Rectal smooth muscle tissue (tissue), 1 donor: ENCODE measurements around the gene RASSF3.
"Not testable (repeated sequence)": the region's sequence is repeated elsewhere in the genome, so short reads cannot be mapped to it uniquely, and the experiment has no call there.

Source experiments
- H3K27ac ChIP-seq: one replicate; pipeline ENCODE4 v1.7.0; 2013; ENCODE audit warnings: low read depth, low read length, inconsistent platforms
- H3K27me3 ChIP-seq: one replicate; pipeline ENCODE4 v1.7.0; 2013; ENCODE audit warnings: low read length; ENCODE audit not compliant: control insufficient read depth, insufficient read depth
- H3K36me3 ChIP-seq: one replicate; pipeline ENCODE4 v1.7.0; 2013; ENCODE audit warnings: low read length; ENCODE audit not compliant: control insufficient read depth, insufficient read depth
- H3K4me1 ChIP-seq: one replicate; pipeline ENCODE4 v1.7.0; 2013; ENCODE audit warnings: low read length; ENCODE audit not compliant: control insufficient read depth, insufficient read depth
- H3K4me3 ChIP-seq: one replicate; pipeline ENCODE4 v1.7.0; 2013; ENCODE audit warnings: low read length
- H3K9ac ChIP-seq: one replicate; pipeline ENCODE4 v1.7.0; 2013; ENCODE audit warnings: low read length

RASSF3 gene

GRCh38 chr12:64650762-64651161, 40.5 kb downstream of the RASSF3 start:
- Histone ChIP-seq H3K4me3 (peak overlapping the region; percentile 4), H3K27ac (peak overlapping the region; percentile 79), H3K36me3 (no peaks in the 10 kb centered on the region), H3K9ac (no peak overlapping the region), H3K27me3 (no peaks in the 10 kb centered on the region), H3K4me1 (peaks cover 15% of the 10 kb centered on the region)

- Histone ChIP-seq H3K9ac (no peak overlapping the region), H3K36me3 (no peaks in the 10 kb centered on the region), H3K4me1 (peaks cover 17% of the 10 kb centered on the region), H3K4me3 (no peak overlapping the region), H3K27me3 (no peaks in the 10 kb centered on the region), H3K27ac (no peak overlapping the region)
These were observed 42.1 kb downstream of the RASSF3 start for GRCh38 chr12:64652346-64652745.

GRCh38 chr12:64653123-64653522, 42.8 kb downstream of the RASSF3 start:
- Histone ChIP-seq H3K4me1 (peaks cover 21% of the 10 kb centered on the region), H3K27ac (no peak overlapping the region)

GRCh38 chr12:64653907-64654306, 43.6 kb downstream of the RASSF3 start:
- H3K36me3 ChIP-seq, H3K27ac ChIP-seq, H3K9ac ChIP-seq, H3K4me3 ChIP-seq, H3K27me3 ChIP-seq: not testable (repeated sequence)
- peaks cover 25% of the 10 kb centered on the region for H3K4me1 ChIP-seq

More at GRCh38 chr12:64653123-64653522, 42.8 kb downstream of the RASSF3 start:
- H3K9ac ChIP-seq: no peak overlapping the region
- no peaks in the 10 kb centered on the region for H3K27me3 ChIP-seq
- H3K36me3 ChIP-seq: no peaks in the 10 kb centered on the region
- no peak overlapping the region for H3K4me3 ChIP-seq

- H3K27ac ChIP-seq: no peak overlapping the region
- no peak overlapping the region for H3K4me3 ChIP-seq
- no peaks in the 10 kb centered on the region for H3K27me3 ChIP-seq
- no peaks in the 10 kb centered on the region for H3K36me3 ChIP-seq
- no peak overlapping the region for H3K9ac ChIP-seq
- H3K4me1 ChIP-seq: peaks cover 18% of the 10 kb centered on the region
These were observed 44.8 kb downstream of the RASSF3 start for GRCh38 chr12:64655141-64655540.

- peaks cover 10% of the 10 kb centered on the region for H3K4me1 ChIP-seq
- no peak overlapping the region for H3K4me3 ChIP-seq
- H3K36me3 ChIP-seq: no peaks in the 10 kb centered on the region
- no peak overlapping the region for H3K9ac ChIP-seq
- H3K27me3 ChIP-seq: no peaks in the 10 kb centered on the region
- peak overlapping the region; percentile 20 for H3K27ac ChIP-seq
These were observed 46.1 kb downstream of the RASSF3 start for GRCh38 chr12:64656429-64656828.

- Histone ChIP-seq H3K27ac (peak overlapping the region; percentile 48), H3K27me3 (no peaks in the 10 kb centered on the region), H3K36me3 (no peaks in the 10 kb centered on the region), H3K4me1 (peaks cover 10% of the 10 kb centered on the region), H3K9ac (no peak overlapping the region), H3K4me3 (no peak overlapping the region)
These were observed 48.7 kb downstream of the RASSF3 start for GRCh38 chr12:64658892-64659481.

- no peak overlapping the region for H3K4me3 ChIP-seq
- H3K36me3 ChIP-seq: no peaks in the 10 kb centered on the region
- H3K27me3 ChIP-seq: no peaks in the 10 kb centered on the region
- no peak overlapping the region for H3K27ac ChIP-seq
- H3K9ac ChIP-seq: no peak overlapping the region
- H3K4me1 ChIP-seq: peaks cover 11% of the 10 kb centered on the region
These were observed 50.1 kb downstream of the RASSF3 start for GRCh38 chr12:64660237-64661018.

- Histone ChIP-seq H3K27ac (no peak overlapping the region), H3K4me3 (no peak overlapping the region), H3K9ac (no peak overlapping the region), H3K27me3 (no peaks in the 10 kb centered on the region), H3K36me3 (no peaks in the 10 kb centered on the region), H3K4me1 (peaks cover 23% of the 10 kb centered on the region)
These were observed 52.7 kb downstream of the RASSF3 start for GRCh38 chr12:64663015-64663414.

- Histone ChIP-seq H3K27ac (peak overlapping the region; percentile 11), H3K9ac (no peak overlapping the region), H3K4me1 (peaks cover 33% of the 10 kb centered on the region), H3K4me3 (peak overlapping the region; percentile 6), H3K36me3 (no peaks in the 10 kb centered on the region), H3K27me3 (no peaks in the 10 kb centered on the region)
These were observed 55.2 kb downstream of the RASSF3 start for GRCh38 chr12:64665514-64665913.

- no peaks in the 10 kb centered on the region for H3K36me3 ChIP-seq
- H3K27ac ChIP-seq: peak overlapping the region; percentile 11
- H3K27me3 ChIP-seq: no peaks in the 10 kb centered on the region
- peak overlapping the region; percentile 18 for H3K4me3 ChIP-seq
- H3K4me1 ChIP-seq: peaks cover 41% of the 10 kb centered on the region
- no peak overlapping the region for H3K9ac ChIP-seq
These were observed 56.0 kb downstream of the RASSF3 start for GRCh38 chr12:64666054-64666914.

GRCh38 chr12:64667793-64668192, 57.5 kb downstream of the RASSF3 start:
- H3K36me3 ChIP-seq: no peaks in the 10 kb centered on the region
- peak overlapping the region; percentile 63 for H3K27ac ChIP-seq
- H3K27me3 ChIP-seq: no peaks in the 10 kb centered on the region
- no peak overlapping the region for H3K9ac ChIP-seq
- no peak overlapping the region for H3K4me3 ChIP-seq
- peaks cover 48% of the 10 kb centered on the region for H3K4me1 ChIP-seq
